Choroid plexus epithelial cell (primary cell): ENCODE results near the gene ERFE.
A peak's percentile ranks its signal among the peaks of the same experiment; 100 is the strongest.

Experiments
- DNase-seq: peaks from one replicate; pipeline ENCODE4 v3.0.0-alpha.2; 2010; ENCODE audit warnings: low read depth
- H3K4me3 ChIP-seq: 2 replicates; pipeline ENCODE4 v1.5.1; 2011; ENCODE audit warnings: low read depth, mild to moderate bottlenecking, control low read depth, low read length, moderate library complexity
- CTCF ChIP-seq: conservative IDR thresholded peaks from 2 replicates; pipeline ENCODE4 v1.5.1; 2011; ENCODE audit warnings: low read depth, mild to moderate bottlenecking, control low read depth, inconsistent platforms, low read length, moderate library complexity

ERFE gene

GRCh38 chr2:238159661-238160205 lies 963 bp downstream of the ERFE start:
- no peak for DNase-seq
- no peak for TF ChIP-seq CTCF
- no peak overlapping the region for H3K4me3 ChIP-seq

- no peak for DNase-seq
- peak; percentile 30 for TF ChIP-seq CTCF
- H3K4me3 ChIP-seq = no peak overlapping the region
Measured at GRCh38 chr2:238160206-238161129, 1.7 kb downstream of the ERFE start.

- DNase-seq = no peak
- no peak overlapping the region for H3K4me3 ChIP-seq
- TF ChIP-seq CTCF = no peak
Measured at GRCh38 chr2:238161291-238162051, 2.7 kb downstream of the ERFE start.

- H3K4me3 ChIP-seq = no peak overlapping the region
- DNase-seq = no peak
- no peak for TF ChIP-seq CTCF
Measured at GRCh38 chr2:238162251-238162845, 3.6 kb downstream of the ERFE start.

GRCh38 chr2:238162846-238163441 lies 4.2 kb downstream of the ERFE start:
- no peak for TF ChIP-seq CTCF
- DNase-seq = peak; percentile 47
- H3K4me3 ChIP-seq = peak overlapping the region; percentile 40

- no peak for DNase-seq
- peak overlapping the region; percentile 40 for H3K4me3 ChIP-seq
- TF ChIP-seq CTCF = no peak
Measured at GRCh38 chr2:238163481-238164198, 4.9 kb downstream of the ERFE start.
